NOMO-1 (cell line): ENCODE measurements around the gene MGST2.

Experiments used
- DNase-seq, 2 experiments: peaks; one replicate each; lab custom pipeline; 2025; ENCODE audit not compliant: unreplicated experiment in 2 of 2; lab: John Stamatoyannopoulos, UW

The MGST2 gene

GRCh38 chr4:139669335-139669734, 3.7 kb downstream of the MGST2 start:
- DNase-seq = no peak

DNA sequence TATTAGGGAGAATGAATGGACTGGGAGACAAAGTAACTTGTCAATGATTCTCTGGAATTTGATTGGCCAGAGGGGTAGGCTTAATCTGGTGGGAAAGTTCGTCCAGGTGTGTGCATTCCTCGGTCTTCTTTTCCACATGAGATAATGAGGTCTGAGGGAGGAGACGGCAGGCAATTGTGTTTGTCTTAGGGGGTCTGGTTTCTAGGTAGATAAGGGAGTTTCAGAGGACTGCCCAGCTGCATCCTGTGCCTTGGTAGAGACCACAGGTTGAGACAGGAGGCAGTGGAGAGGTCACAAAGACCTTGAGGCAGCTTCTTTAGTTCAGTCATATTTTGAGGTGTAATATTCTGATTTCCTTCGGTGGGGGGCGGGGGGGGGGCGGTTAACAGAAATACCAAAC, 4.3 kb downstream of the MGST2 start:
- no peak for DNase-seq

- no peak for DNase-seq
Observed at GRCh38 chr4:139670775-139671174, 5.2 kb downstream of the MGST2 start.

GRCh38 chr4:139672215-139672614, 6.6 kb downstream of the MGST2 start:
- no peak for DNase-seq

- DNase-seq = no peak
Observed at GRCh38 chr4:139672732-139673131, 7.1 kb downstream of the MGST2 start.

- DNase-seq = peak; percentile 86 to 99
Observed at GRCh38 chr4:139674875-139675550, 9.4 kb downstream of the MGST2 start.

DNA sequence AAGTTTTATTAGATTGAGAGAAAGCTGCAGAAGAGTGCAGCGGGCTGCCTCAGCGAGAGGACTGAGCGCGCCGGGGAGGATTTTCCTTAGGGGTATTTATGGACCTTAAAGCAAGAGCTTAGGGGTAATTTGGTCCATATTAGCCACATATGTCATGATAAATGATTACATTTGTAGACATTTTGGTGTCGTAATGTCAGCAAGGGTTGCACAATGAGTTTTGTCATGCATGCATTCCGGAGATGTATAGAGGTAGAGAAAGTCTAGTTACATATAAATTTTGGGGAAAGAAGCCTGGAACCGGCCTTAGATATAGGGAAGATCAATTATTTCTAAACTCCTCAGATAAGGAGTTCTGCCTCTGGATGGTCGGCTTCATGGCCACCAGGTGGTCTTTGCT, 10.0 kb downstream of the MGST2 start:
- peak; percentile 41 to 63 for DNase-seq

- no peak for DNase-seq
Observed at GRCh38 chr4:139676365-139676764, 10.7 kb downstream of the MGST2 start.

DNA sequence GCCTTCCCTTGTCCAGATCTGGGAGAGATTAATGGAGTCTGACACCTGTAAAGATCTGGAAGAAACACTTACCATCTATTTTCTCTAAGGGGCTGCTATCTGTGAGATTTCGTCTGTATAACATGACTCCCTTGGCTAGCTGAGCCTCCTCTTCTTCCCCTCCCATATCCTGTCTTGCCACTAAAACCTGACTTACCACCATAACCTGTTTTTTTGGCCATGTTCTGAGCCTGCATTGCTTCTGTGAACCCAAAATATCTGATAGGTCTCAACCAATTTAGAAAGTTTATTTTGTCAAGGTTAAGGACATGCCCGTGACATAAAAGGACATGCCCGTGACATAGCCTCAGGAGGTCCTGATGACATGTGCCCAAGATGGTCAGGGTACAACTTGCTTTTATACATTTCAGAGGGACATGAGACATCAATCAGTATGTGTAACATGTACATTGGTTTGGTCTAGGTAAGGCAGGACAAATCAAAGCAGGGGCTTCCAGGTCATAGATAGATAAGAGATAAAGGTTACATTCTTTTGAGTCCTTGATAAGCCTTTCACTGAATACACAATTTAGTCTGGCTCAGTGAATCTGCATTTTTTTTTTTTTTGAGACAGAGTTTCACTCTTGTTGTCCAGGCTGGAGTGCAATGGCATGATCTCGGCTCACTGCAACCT, 11.4 kb downstream of the MGST2 start:
- DNase-seq = no peak

DNA sequence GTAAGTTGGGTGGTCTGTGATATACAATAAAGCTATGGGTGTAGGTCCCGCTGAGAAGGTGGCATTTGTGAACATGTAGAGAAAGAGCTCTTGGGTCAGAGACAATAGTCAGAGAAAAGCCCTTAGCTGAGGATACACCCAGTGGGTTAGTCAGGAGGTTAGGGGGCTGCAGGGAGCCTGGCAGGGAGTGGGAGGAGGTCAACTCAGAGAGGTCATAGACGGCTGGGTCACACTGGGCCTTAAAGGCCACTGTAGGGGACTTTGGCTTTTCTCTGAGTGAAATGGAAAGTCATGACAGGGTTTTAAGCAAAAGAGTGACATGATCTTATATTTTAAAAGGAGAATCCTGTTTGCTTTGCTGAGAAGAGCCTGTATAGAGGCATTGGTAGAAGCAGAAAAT, 16.7 kb downstream of the MGST2 start:
- no peak for DNase-seq

- no peak for DNase-seq
Observed at GRCh38 chr4:139682741-139683151, 17.1 kb downstream of the MGST2 start.

DNA sequence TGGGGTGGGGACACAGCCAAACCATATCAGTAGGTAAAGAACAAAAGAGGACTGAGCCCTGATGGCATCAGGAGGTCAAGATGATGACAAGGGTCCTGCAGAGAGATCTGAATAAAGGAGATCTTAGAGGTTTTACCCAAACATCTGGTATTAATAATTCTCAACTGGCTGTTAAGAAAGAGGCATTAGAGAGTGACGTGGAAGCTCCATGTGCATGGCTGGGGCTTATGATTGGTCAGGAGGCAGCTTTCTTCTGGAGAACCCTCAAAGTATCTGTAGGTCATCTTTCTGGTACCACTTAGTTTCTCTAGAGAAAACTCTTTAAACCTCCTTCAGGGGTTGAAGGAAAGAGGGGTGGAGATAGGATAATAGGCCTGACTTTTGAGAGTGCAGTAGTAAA, 18.7 kb downstream of the MGST2 start:
- no peak for DNase-seq

DNA sequence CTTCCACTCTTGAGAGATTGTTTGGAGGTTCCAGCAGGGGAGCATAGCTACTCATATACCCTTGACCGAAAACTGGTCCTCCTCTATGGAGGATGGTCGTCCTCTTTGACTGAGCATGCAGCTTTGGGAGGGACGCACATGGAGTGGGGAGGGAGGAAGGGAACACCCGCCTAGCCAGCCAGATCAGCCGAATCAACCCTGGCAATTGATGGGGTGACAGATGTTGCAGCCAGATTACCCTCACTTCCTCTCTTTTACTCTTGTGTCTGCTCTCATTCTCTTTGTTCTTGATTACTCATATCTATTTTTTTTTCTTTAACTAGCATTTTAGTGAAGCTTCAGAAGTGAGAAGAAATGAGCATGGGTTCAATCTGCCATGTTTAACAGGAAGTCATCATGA, 19.6 kb downstream of the MGST2 start:
- DNase-seq = no peak

GRCh38 chr4:139686130-139686529, 20.5 kb downstream of the MGST2 start:
- DNase-seq = no peak

GRCh38 chr4:139686988-139687387, 21.4 kb downstream of the MGST2 start:
- DNase-seq = no peak

DNA sequence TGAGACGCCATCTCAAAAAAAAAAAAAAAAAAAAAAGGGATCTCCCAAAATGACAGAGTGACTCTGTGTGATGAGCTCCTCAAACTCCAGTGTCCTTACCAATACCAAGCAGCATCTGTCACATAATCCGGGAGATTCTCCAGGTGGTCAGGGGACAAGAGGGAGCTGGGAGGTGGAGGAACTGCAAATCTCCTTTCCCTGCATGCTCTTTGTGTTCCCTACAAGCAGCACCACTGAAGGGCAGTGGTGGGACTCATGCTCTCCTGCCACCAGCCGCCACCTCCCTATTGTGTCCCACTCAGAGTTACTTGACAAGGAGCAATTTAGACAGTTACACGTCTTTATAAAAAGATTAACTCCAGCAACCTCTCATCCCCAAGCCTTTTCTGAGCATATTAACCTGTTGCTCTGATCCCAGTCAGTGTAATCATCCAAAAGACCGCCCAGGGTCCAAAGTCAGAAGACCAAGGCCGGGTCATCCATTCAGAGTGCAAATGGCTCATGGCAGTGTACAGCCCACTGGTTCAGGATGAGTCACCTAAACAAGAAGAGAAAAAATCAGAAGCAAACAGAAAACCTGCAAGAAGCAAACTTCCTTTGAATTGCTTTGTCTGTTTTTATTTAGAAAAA, 23.6 kb downstream of the MGST2 start:
- no peak for DNase-seq

DNA sequence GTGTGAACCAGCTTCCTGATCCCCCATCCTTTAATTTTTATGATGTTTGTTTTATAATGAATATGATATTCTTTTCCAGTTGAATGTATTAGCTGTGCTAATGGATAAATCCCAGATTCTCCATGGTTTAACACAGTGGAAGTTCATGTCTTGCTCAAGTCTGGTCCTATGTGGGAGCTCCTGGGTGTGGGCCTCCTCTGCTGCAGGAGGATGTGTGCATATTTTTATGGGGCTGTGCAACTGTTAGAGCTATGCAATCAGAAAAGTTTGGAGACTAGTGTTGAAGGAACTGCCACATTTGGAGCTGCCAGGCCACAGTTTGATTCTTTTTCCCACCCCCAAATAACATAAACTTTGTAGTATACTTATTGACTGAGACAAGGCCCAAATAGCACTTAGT, 24.8 kb downstream of the MGST2 start:
- DNase-seq = no peak

DNA sequence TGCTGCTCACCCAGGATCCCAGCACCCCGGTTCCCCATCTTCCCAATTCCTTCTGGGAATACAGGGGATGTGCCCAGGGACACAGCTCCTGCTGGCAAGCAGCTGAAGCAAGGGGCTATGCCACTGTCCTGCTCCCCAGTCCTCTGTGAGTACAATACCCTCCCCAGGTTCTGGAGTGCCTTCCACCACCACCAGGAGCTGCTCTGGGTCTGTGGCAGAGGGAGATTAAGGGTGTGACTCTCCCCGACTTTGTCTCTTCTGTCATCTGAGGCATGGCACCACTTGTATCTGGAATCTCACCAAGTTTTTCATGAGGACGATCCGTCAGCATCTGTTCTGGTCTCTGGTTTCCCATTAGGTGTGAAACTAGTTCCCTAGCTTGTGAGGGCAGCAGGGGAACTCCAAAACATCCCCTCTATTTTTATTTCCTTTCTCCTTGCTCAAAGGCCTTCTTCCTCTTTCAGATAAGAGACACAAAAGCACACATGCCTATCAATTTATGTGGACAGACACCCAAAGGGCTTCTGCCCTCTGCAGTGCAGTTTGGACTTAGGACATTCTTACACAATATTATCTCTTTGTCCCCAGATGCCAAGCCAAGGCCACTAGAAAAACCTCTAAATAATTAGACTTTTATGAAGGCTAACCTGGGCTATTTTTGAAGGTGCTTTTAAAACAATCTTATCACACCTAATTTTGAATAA, 26.8 kb downstream of the MGST2 start:
- peak; percentile 34 to 66 for DNase-seq

DNA sequence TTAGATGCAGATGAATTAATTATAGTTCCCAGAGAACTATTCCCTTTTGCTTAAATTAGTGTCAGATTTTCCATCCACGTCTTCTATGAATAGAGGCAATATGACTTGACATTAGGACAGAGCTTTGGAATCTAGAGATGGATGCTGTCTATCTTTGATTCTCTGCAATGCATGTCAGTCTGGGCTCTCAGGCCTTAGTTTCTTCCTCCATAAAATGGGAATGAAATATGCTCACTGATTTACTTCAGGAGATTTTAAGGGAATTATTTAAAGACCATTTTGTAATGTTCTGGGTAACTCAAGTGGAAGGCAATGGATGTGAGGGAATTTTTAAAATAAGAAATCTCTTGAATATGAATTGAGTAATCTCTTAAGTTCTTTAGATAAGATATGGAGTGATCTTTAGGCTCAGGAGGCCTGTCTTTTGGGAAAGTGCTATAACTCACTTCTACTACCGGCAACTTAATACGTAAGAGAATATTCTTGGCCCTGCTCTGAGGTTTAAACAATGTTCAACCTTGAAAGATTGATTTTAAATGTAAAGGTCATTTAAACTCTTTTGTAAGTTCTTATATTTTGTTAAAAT, 29.0 kb downstream of the MGST2 start:
- no peak for DNase-seq

- DNase-seq = no peak
Observed at GRCh38 chr4:139696491-139696890, 30.9 kb downstream of the MGST2 start.
